Measurements from ENCODE around the gene WLS.

- TF ChIP-seq CTCF (IDR thresholded peaks at IDR 0.05; ENCODE audit: poor library complexity, severe bottlenecking): no peak
- no peak for TF ChIP-seq POLR2AphosphoS5 (IDR thresholded peaks at IDR 0.05)
- no peak for TF ChIP-seq RAD21 (conservative IDR thresholded peaks at IDR 0.05)
- no peak for TF ChIP-seq EZH2 (IDR thresholded peaks at IDR 0.05; ENCODE audit: borderline replicate concordance, insufficient read depth, low read length, poor library complexity, severe bottlenecking)
- TF ChIP-seq TAF1 (IDR thresholded peaks at IDR 0.05; ENCODE audit: low read depth): no peak
- TF ChIP-seq MXI1 (conservative IDR thresholded peaks at IDR 0.05; ENCODE audit: poor library complexity, severe bottlenecking): no peak
- TF ChIP-seq REST (IDR thresholded peaks at IDR 0.05; ENCODE audit: borderline replicate concordance): no peak
- no peak for TF ChIP-seq EP300 (conservative IDR thresholded peaks at IDR 0.05; ENCODE audit: poor library complexity, severe bottlenecking)
Measured at GRCh38 chr1:68151690-68152089, 80.6 kb downstream of the WLS start.

Measured in neural cell (in vitro differentiated cells).